HEK293T (cell line): ENCODE measurements around the gene KCNQ1.

Experiments used
- CTCF ChIA-PET: fragments of 350-600 bp; formaldehyde crosslinking; extraction: SDS; loops from one replicate; lab custom pipeline; 2021; ENCODE audit warnings: antibody characterized with exemption, inconsistent platforms; lab: Yijun Ruan, JAX
- POLR2A ChIA-PET: fragments of 350-600 bp; formaldehyde crosslinking; extraction: SDS; loops from one replicate; lab custom pipeline; 2020; ENCODE audit warnings: antibody characterized with exemption, inconsistent platforms; lab: Yijun Ruan, JAX
- DNase-seq: peaks from one replicate; pipeline ENCODE4 v3.0.0; 2012; ENCODE audit warnings: mixed read lengths; ENCODE audit errors: extremely low spot score
- ARNT ChIP-seq: fragments of 450-650 bp; IDR thresholded peaks from 2 replicates; pipeline ENCODE4 v1.6.1; 2017; ENCODE audit warnings: mild to moderate bottlenecking
- BHLHE40 ChIP-seq: fragments of 450-650 bp; IDR thresholded peaks from 2 replicates; pipeline ENCODE4 v1.6.1; 2016; ENCODE audit warnings: mild to moderate bottlenecking, moderate library complexity, borderline replicate concordance
- CTBP1 ChIP-seq: fragments of 450-650 bp; IDR thresholded peaks from 2 replicates; pipeline ENCODE4 v1.6.1; 2016; ENCODE audit warnings: borderline replicate concordance
- ELF4 ChIP-seq: fragments of 450-650 bp; IDR thresholded peaks from 2 replicates; pipeline ENCODE4 v1.6.1; 2017; ENCODE audit warnings: antibody characterized with exemption
- FOXA1 ChIP-seq: fragments of 450-650 bp; IDR thresholded peaks from 2 replicates; pipeline ENCODE4 v1.6.1; 2016; ENCODE audit warnings: mild to moderate bottlenecking
- FOXK2 ChIP-seq: fragments of 450-650 bp; IDR thresholded peaks from 2 replicates; pipeline ENCODE4 v1.6.1; 2016; ENCODE audit warnings: mild to moderate bottlenecking
- FOXM1 ChIP-seq: fragments of 450-650 bp; IDR thresholded peaks from 2 replicates; pipeline ENCODE4 v1.6.1; 2017; ENCODE audit warnings: mild to moderate bottlenecking, borderline replicate concordance
- HDGF ChIP-seq: fragments of 450-650 bp; IDR thresholded peaks from 2 replicates; pipeline ENCODE4 v1.6.1; 2017; ENCODE audit warnings: antibody characterized with exemption, borderline replicate concordance
- L3MBTL2 ChIP-seq: fragments of 450-650 bp; conservative IDR thresholded peaks from 2 replicates; pipeline ENCODE4 v1.6.1; 2016; ENCODE audit warnings: mild to moderate bottlenecking
- LEF1 ChIP-seq: fragments of 450-650 bp; IDR thresholded peaks from 2 replicates; pipeline ENCODE4 v1.6.1; 2017; ENCODE audit warnings: mild to moderate bottlenecking, borderline replicate concordance
- NFRKB ChIP-seq: fragments of 450-650 bp; IDR thresholded peaks from 2 replicates; pipeline ENCODE4 v1.6.1; 2016; ENCODE audit warnings: mild to moderate bottlenecking, moderate library complexity
- SP1 ChIP-seq: fragments of 450-650 bp; IDR thresholded peaks from 2 replicates; pipeline ENCODE4 v1.6.1; 2017
- SUZ12 ChIP-seq: fragments of 450-650 bp; IDR thresholded peaks from 2 replicates; pipeline ENCODE4 v1.6.1; 2016; ENCODE audit warnings: mild to moderate bottlenecking
- TARDBP ChIP-seq: fragments of 450-650 bp; IDR thresholded peaks from 2 replicates; pipeline ENCODE4 v1.6.1; 2016
- ZNF384 ChIP-seq: fragments of 450-650 bp; IDR thresholded peaks from 2 replicates; pipeline ENCODE4 v1.6.1; 2016
- TF ChIP-seq, protein P1 (sequence below): fragments of 450-650 bp; IDR thresholded peaks from 2 replicates; pipeline ENCODE4 v1.6.1; 2016

Gene KCNQ1

DNA sequence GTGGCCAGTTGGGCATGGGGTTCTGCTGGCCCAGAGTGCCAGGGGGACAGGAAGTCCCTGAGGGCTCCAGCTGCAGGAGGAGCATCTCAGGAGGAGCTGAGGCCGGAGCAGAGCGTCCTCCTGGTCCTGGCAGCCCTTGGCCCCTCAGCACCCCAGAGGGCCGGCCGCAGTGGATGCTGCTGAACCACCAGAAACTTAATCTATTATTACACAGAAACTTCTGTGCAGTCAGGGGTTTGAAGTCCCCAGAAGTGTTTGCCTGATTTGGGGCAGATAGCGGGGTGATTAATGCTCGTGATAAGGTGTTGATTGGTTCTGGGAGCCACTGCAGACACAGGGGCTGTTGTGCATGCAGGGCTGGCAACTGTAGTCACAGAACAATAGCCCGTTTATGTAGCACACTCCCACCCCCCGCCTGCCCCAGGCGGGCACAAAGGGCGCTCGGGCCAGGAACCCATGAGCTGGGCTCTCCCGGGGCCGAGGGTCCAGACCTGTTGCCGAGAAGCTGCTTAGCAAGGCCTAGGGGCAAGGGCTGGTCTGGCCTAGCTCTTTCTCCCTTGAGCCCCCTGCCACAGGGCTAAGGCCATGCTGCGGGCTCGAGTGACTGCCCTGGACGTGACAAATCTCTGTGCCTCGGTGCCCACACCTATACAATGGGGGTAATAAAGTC, 284.0 kb downstream of the KCNQ1 start:
- CTCF ChIA-PET = no interaction called here
- POLR2A ChIA-PET = no interaction called here
- no peak for DNase-seq
- TF ChIP-seq HDGF (no peak), SP1 (no peak), TARDBP (no peak), FOXA1 (no peak), SUZ12 (no peak)
- TF ChIP-seq, protein P1, sequence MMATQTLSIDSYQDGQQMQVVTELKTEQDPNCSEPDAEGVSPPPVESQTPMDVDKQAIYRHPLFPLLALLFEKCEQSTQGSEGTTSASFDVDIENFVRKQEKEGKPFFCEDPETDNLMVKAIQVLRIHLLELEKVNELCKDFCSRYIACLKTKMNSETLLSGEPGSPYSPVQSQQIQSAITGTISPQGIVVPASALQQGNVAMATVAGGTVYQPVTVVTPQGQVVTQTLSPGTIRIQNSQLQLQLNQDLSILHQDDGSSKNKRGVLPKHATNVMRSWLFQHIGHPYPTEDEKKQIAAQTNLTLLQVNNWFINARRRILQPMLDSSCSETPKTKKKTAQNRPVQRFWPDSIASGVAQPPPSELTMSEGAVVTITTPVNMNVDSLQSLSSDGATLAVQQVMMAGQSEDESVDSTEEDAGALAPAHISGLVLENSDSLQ = no peak

DNA sequence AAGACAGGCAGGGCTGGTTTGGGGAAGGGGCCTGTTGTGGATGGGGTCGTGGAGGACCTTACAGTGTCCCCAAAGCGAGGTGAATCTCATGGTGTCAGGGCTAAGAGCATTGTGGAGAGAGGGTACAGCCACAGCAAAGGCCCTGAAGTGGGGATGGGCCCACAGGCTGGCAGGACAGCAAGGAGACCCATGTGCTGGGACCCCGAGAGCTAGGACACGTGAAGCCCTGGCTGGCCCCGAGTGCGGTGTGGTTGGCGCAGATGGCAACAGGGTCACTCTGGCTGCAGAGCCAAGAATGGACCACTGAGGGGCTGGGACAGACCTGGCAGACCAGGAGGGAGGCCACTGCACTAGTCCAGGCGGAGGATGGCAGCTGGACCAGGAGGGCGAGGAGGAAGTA, 285.0 kb downstream of the KCNQ1 start:
- CTCF ChIA-PET = no interaction called here
- POLR2A ChIA-PET = no interaction called here
- DNase-seq = no peak
- TF ChIP-seq HDGF (no peak), FOXM1 (no peak), SUZ12 (no peak), BHLHE40 (no peak), ELF4 (no peak), ZNF384 (no peak), CTBP1 (no peak), SP1 (no peak), ARNT (no peak), L3MBTL2 (no peak), FOXK2 (no peak), LEF1 (no peak), FOXA1 (no peak), NFRKB (no peak), TARDBP (no peak)
- TF ChIP-seq, protein P1 = no peak

DNA sequence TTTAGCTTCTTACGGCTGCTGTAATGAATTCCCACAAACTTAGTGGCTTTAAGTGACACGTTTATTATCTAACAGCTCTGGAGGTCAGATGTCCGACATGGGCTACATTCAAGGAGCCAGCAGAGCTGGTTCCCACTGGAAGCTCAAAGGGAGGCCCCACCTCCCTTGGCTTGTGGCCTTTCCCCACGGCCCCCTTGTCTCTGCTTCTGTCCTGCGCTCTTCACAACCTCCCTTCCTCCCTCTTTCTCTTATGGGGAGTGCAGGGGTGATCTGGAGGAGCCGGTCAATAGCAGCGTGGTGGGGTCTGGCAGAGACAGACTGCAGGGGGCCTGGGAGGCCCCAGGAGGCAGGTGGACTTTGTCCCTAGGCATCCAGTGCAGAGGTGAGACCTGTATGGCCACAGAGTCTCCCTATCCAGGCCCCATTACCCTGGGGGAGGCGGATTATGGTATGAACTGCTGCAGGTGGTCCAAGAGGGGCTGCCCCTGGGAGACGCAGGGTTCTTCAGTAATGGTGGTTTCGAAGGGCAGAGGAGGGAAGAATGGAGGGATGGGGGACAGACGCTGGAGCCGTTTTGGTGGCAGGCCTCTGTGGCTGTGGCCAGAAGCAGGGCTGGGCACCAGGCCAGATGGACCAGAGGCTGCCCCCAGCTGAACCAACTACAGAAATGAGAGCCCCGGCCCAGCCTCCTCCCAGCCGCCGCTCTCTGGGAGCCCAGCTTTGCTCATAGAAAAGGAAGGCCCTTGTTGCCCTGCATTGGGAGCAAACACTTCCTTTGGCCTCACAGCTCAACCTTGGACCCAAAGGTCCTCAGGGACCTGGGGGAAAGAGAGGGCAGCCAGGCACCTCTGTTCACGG, 285.7 kb downstream of the KCNQ1 start:
- ChIA-PET CTCF (no interaction called here), POLR2A (no interaction called here)
- no peak for TF ChIP-seq TARDBP
- no peak for DNase-seq

DNA sequence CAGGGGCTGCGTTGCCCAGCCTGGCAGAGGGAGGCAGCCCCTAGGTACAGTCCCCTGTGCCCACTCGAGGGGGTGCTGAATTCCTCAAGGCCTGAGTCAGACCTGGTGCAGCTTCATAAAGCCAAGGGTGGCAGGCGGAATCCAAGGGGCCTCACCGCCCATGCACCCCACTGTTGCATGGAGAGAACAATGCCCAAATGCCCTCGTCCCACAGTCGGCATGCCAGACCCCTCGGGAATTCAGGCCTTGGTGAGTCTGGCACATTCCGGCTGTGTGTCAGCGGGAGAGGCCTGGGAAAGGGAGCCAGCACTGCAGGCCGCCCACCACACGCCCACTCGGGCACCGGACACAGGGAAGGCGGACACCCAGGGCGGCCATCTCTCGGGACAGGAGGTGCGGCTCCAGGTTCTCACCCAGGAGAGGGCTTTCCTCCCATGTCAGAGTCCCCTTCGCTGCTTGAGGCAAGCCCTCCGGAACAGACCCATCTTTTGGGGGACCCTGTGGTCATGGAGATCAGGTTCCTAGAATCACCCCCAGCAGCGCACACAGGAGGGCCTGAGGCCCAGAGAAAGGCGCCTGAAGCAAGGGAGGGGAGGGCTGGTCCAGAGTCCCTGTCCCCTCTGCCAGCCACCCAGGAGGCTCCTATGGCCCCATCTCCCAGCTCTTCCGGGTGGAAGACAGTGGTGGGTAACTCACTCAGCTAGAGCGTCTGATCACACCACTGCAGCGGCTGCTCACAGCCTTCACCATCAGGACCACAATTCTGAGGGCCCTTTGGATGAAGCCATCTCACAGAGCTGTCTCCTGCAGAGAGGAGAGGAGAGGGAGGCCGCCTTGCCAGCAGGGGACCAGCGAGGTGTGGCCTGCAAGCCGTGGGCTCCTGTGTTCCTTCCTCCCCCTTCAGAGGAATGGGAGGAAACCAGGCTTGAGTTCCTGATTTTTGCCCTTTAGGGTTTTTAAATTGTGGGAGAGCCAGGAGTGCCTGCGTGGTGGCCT, 286.6 kb downstream of the KCNQ1 start:
- TF ChIP-seq, protein P1 = no peak
- TF ChIP-seq SUZ12 = no peak
- TF ChIP-seq NFRKB = no peak
- TF ChIP-seq BHLHE40 = no peak
- CTCF ChIA-PET = no interaction called here
- POLR2A ChIA-PET = no interaction called here
- DNase-seq = no peak

DNA sequence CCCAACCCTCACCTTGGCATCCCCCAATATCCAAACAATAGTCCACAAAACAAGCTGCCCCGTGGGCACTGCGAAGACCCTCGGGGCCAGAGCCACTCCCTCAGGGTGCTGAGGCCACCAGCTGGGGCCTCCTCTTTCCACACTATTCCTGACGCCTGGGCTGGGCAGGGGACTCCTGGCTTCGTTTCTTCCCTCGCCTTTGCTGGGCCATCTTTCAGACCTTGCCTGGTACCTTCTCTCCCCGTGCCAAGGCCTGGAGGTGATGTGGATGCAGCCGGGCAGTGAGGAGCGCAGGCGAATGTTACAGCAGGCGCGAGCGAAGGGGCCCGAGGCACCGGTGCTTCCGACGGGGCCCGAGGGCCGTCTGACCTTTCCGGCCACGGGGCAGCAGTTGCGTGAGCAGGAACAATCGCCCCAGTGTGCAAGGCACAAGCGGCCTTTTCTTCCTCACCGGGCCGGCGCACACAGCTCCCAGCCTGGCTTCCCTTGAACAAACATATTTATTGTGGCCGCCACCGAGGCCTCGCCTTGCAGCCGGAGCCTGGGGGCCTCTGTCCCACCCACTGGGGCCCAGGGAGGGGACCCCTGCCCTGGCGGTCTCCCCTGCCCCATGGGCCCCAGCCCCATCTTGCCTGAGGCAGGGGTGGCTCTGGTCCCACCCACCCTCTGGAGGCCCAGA, 287.6 kb downstream of the KCNQ1 start:
- CTCF ChIA-PET = no interaction called here
- no peak for DNase-seq
- TF ChIP-seq HDGF = no peak
- TF ChIP-seq BHLHE40 = no peak
- TF ChIP-seq, protein P1 = no peak
- TF ChIP-seq NFRKB = no peak
- no peak for TF ChIP-seq SP1
- TF ChIP-seq L3MBTL2 = no peak
- TF ChIP-seq CTBP1 = no peak
- no peak for TF ChIP-seq TARDBP
- no peak for TF ChIP-seq FOXM1
- TF ChIP-seq ARNT = no peak
- TF ChIP-seq SUZ12 = no peak
- no peak for TF ChIP-seq FOXA1
- TF ChIP-seq ELF4 = no peak
- no peak for TF ChIP-seq LEF1
- no peak for TF ChIP-seq FOXK2
- TF ChIP-seq ZNF384 = no peak
- POLR2A ChIA-PET = no interaction called here
